ENCODE results near the gene PITPNM3. TPM values are rescaled to one million over a fixed set of nuclear protein-coding genes. Genes with fewer than 3 reads are reported as not detected.

PITPNM3 gene
- total RNA-seq, 1 experiment from 2014 or later = 4.2 TPM

DNA sequence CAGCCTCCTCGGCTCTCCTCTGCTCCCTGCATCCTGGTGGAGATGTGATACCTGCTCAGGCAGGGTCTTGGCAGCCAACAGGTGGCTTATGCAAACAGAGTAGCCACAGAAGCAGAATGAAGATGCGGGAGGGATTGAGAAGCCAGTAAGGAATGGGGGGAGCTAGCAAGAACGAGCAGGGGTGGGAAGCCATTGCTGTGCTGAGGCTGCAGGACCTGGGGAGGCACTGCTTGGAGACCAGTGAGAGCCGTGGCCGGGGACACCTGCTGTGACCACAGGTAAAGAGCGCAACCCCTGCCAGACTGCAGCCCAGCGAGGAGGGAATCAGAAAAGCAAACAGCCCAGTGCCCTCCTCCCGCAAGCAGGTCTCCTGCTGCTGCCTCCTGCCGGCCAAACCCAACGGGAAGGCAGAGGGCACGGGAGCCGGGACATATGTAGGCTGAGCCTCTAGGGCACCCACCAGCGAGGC is 136.1 kb downstream of the PITPNM3 start:
- ChIA-PET POLR2A (no interaction called here), CTCF (interaction anchor here (0.9 to 1.8 kb wide), 2 partner anchors 16 to 833 kb away, joined by 3 to 7 read pairs; no protein-coding TSS in a partner anchor), RAD21 (ENCODE audit: low non-redundant PET in 1 of 2, low total read pairs in 2 of 2, uncharacterized antibody in 2 of 2, unreplicated experiment in 2 of 2) (no interaction called here)
- TF ChIP-seq, protein P1, sequence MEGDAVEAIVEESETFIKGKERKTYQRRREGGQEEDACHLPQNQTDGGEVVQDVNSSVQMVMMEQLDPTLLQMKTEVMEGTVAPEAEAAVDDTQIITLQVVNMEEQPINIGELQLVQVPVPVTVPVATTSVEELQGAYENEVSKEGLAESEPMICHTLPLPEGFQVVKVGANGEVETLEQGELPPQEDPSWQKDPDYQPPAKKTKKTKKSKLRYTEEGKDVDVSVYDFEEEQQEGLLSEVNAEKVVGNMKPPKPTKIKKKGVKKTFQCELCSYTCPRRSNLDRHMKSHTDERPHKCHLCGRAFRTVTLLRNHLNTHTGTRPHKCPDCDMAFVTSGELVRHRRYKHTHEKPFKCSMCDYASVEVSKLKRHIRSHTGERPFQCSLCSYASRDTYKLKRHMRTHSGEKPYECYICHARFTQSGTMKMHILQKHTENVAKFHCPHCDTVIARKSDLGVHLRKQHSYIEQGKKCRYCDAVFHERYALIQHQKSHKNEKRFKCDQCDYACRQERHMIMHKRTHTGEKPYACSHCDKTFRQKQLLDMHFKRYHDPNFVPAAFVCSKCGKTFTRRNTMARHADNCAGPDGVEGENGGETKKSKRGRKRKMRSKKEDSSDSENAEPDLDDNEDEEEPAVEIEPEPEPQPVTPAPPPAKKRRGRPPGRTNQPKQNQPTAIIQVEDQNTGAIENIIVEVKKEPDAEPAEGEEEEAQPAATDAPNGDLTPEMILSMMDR (IDR thresholded peaks at IDR 0.05 in 2 of 3, conservative IDR thresholded peaks at IDR 0.05 in 1 of 3; ENCODE audit: borderline replicate concordance in 1 of 3, insufficient read depth in 1 of 3, low read depth in 2 of 3, low read length in 2 of 3) = peak; percentile 49 to 70 (median 60); a peak in 5 of 6 replicates
- TF ChIP-seq FOSL1 (IDR thresholded peaks at IDR 0.05; ENCODE audit: low read depth) (no peak), RAD21 (IDR thresholded peaks at IDR 0.05; ENCODE audit: low read depth) (peak; percentile 47)
- H3K36me3 ChIP-seq (ENCODE audit: control insufficient read depth in 1 of 2, insufficient read depth in 2 of 2, low read length in 2 of 2) = no peaks in the 10 kb centered on the region
- peaks cover 0 to 4% of the 10 kb centered on the region in 2 experiments; a peak in 2 of 4 replicates for H3K4me1 ChIP-seq (ENCODE audit: control insufficient read depth in 1 of 2, insufficient read depth in 2 of 2, low read length in 2 of 2)
- no peaks in the 10 kb centered on the region for H3K79me2 ChIP-seq (ENCODE audit: insufficient read depth, low read length)
- H3K4me3 ChIP-seq (replicated peaks in 1 of 2; ENCODE audit: low read depth in 1 of 2, low read length in 2 of 2) = no peak overlapping the region
- H3K9me2 ChIP-seq (ENCODE audit: insufficient read depth) = no peaks in the 10 kb centered on the region
- peak overlapping the region; percentile 35 for H3K4me2 ChIP-seq (ENCODE audit: low read length)
- intact Hi-C loops (cut with micrococcal nuclease) = loop anchor here (5.0 kb wide), 1 partner anchor 1173 kb away; no protein-coding TSS in a partner anchor
- no TSS peak for BruUV-seq (replicated peaks)
- H2AFZ ChIP-seq (ENCODE audit: low read depth, low read length, poor library complexity, severe bottlenecking) = no peak overlapping the region
- DNase-seq (ENCODE audit: low read depth, low spot score) (no peak), ATAC-seq (peak; percentile 68)
- no peak overlapping the region for H3K9ac ChIP-seq (ENCODE audit: low read length)
- peaks cover 5% of the 10 kb centered on the region; the same call in 1 of the 2 replicates for H3K27me3 ChIP-seq (ENCODE audit: insufficient read depth, low read length)
- H4K20me1 ChIP-seq (ENCODE audit: insufficient read depth) = no peaks in the 10 kb centered on the region
- no peaks in the 10 kb centered on the region for H3K9me3 ChIP-seq (ENCODE audit: control insufficient read depth in 1 of 2, insufficient read depth in 1 of 2, low read depth in 1 of 2, low read length in 2 of 2)
- no peak overlapping the region for H3K27ac ChIP-seq (ENCODE audit: low read depth, low read length)

DNA sequence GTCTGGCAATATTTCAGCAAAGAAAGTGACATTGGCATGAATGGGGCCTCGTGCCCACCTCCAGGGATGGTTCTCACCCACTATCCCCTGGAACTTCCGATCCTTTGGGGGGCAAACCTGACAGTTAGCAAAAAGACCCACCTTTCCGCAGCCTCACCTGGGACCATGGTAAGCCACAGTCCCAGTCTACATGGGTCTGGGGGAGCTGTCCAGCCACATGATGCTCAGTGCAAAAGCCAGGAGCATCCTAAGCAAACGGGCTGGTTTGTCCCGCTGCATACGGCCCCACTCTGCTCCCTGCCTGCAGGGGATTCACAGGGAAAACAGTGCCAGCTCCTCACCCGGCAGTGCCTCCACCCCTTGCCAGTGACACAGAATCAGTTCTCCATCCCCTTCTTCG is 140.7 kb downstream of the PITPNM3 start:
- H3K9me2 ChIP-seq (ENCODE audit: insufficient read depth) = no peaks in the 10 kb centered on the region
- DNase-seq (ENCODE audit: low read depth, low spot score) = no peak
- H3K4me1 ChIP-seq (ENCODE audit: control insufficient read depth in 1 of 2, insufficient read depth in 2 of 2, low read length in 2 of 2) = no peaks in the 10 kb centered on the region; a peak in 1 of 4 replicates
- POLR2A ChIA-PET = no interaction called here
- TF ChIP-seq, protein P1 (IDR thresholded peaks at IDR 0.05 in 2 of 3, conservative IDR thresholded peaks at IDR 0.05 in 1 of 3; ENCODE audit: borderline replicate concordance in 1 of 3, insufficient read depth in 1 of 3, low read depth in 2 of 3, low read length in 2 of 3) = no peak
- no peak for TF ChIP-seq ELF1 (IDR thresholded peaks at IDR 0.05; ENCODE audit: borderline replicate concordance, low read depth)
- TF ChIP-seq YY1 (IDR thresholded peaks at IDR 0.05; ENCODE audit: extremely low read depth, insufficient replicate concordance, low read depth, low read length) = no peak
- TF ChIP-seq, protein P2, sequence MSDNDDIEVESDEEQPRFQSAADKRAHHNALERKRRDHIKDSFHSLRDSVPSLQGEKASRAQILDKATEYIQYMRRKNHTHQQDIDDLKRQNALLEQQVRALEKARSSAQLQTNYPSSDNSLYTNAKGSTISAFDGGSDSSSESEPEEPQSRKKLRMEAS (IDR thresholded peaks at IDR 0.05) = no peak
- peaks cover 29% of the 10 kb centered on the region for H3K27me3 ChIP-seq (ENCODE audit: insufficient read depth, low read length)
- no peak overlapping the region for H3K4me2 ChIP-seq (ENCODE audit: low read length)
- H3K9ac ChIP-seq (ENCODE audit: low read length) = no peak overlapping the region
- no peak overlapping the region for H3K4me3 ChIP-seq (replicated peaks in 1 of 2; ENCODE audit: low read depth in 1 of 2, low read length in 2 of 2)
- no peak for ATAC-seq
- no peaks in the 10 kb centered on the region for H3K79me2 ChIP-seq (ENCODE audit: insufficient read depth, low read length)
- BruUV-seq (replicated peaks) = no TSS peak
- RAD21 ChIA-PET (ENCODE audit: low non-redundant PET in 1 of 2, low total read pairs in 2 of 2, uncharacterized antibody in 2 of 2, unreplicated experiment in 2 of 2) = no interaction called here
- no peaks in the 10 kb centered on the region for H4K20me1 ChIP-seq (ENCODE audit: insufficient read depth)
- H3K36me3 ChIP-seq (ENCODE audit: control insufficient read depth in 1 of 2, insufficient read depth in 2 of 2, low read length in 2 of 2) = no peaks in the 10 kb centered on the region
- no peak overlapping the region for H2AFZ ChIP-seq (ENCODE audit: low read depth, low read length, poor library complexity, severe bottlenecking)
- CTCF ChIA-PET = no interaction called here
- no peak overlapping the region for H3K27ac ChIP-seq (ENCODE audit: low read depth, low read length)
- no peaks in the 10 kb centered on the region for H3K9me3 ChIP-seq (ENCODE audit: control insufficient read depth in 1 of 2, insufficient read depth in 1 of 2, low read depth in 1 of 2, low read length in 2 of 2)
- intact Hi-C loops (cut with micrococcal nuclease) = no loop called here

Measured in HCT116 (cell line).